ENCODE results near the gene TECPR2. TPM values are rescaled to one million over a fixed set of nuclear protein-coding genes. Genes with fewer than 3 reads are reported as not detected.
"Not testable (repeated sequence)": the region's sequence is repeated elsewhere in the genome, so short reads cannot be mapped to it uniquely, and the experiment has no call there.

The TECPR2 gene
- total RNA-seq, 3 donors from 2014 or later: 5.5 to 6.7 (median 5.6) TPM

GRCh38 chr14:102321456-102322422 lies 41.0 kb upstream of the TECPR2 start:
- ATAC-seq (no peak), DNase-seq (no peak)
- Mint-ChIP-seq H3K4me1 (ENCODE audit: low read depth) (peaks cover 30% of the 10 kb centered on the region), H3K4me3 (peak overlapping the region; percentile 53), H3K36me3 (ENCODE audit: insufficient read depth) (peaks cover 4% of the 10 kb centered on the region), H3K9me3 (no peaks in the 10 kb centered on the region), H3K27me3 (ENCODE audit: low read depth) (no peaks in the 10 kb centered on the region)

- no peaks in the 10 kb centered on the region for H3K27me3 Mint-ChIP-seq (ENCODE audit: low read depth)
- ATAC-seq (no peak), DNase-seq (no peak)
- H3K4me3 Mint-ChIP-seq: no peak overlapping the region
- H3K4me1 Mint-ChIP-seq (ENCODE audit: low read depth): peaks cover 18% of the 10 kb centered on the region
- no peaks in the 10 kb centered on the region for H3K9me3 Mint-ChIP-seq
- H3K36me3 Mint-ChIP-seq (ENCODE audit: insufficient read depth): peaks cover 4% of the 10 kb centered on the region
Observed at GRCh38 chr14:102323102-102323501, 39.6 kb upstream of the TECPR2 start.

- DNase-seq (no peak), ATAC-seq (no peak)
- Mint-ChIP-seq H3K4me3 (no peak overlapping the region), H3K27me3 (ENCODE audit: low read depth) (no peaks in the 10 kb centered on the region), H3K36me3 (ENCODE audit: insufficient read depth) (peaks cover 8% of the 10 kb centered on the region), H3K9me3 (no peaks in the 10 kb centered on the region), H3K4me1 (ENCODE audit: low read depth) (peaks cover 8% of the 10 kb centered on the region)
Observed at GRCh38 chr14:102325791-102326345, 36.9 kb upstream of the TECPR2 start.

GRCh38 chr14:102326583-102326982 lies 36.2 kb upstream of the TECPR2 start:
- Mint-ChIP-seq H3K4me3 (no peak overlapping the region), H3K4me1 (ENCODE audit: low read depth) (peaks cover 8% of the 10 kb centered on the region), H3K36me3 (ENCODE audit: insufficient read depth) (peaks cover 9% of the 10 kb centered on the region), H3K9me3 (no peaks in the 10 kb centered on the region), H3K27me3 (ENCODE audit: low read depth) (no peaks in the 10 kb centered on the region)
- ATAC-seq (no peak), DNase-seq (no peak)

- not testable (repeated sequence) for H3K4me3 Mint-ChIP-seq; H3K9me3 Mint-ChIP-seq; ATAC-seq; H3K4me1 Mint-ChIP-seq (ENCODE audit: low read depth); DNase-seq; H3K27me3 Mint-ChIP-seq (ENCODE audit: low read depth)
- H3K36me3 Mint-ChIP-seq (ENCODE audit: insufficient read depth): peaks cover 18% of the 10 kb centered on the region
Observed at GRCh38 chr14:102329381-102329780, 33.4 kb upstream of the TECPR2 start.

GRCh38 chr14:102330806-102331205 lies 31.9 kb upstream of the TECPR2 start:
- H3K27me3 Mint-ChIP-seq (ENCODE audit: low read depth): no peaks in the 10 kb centered on the region

GRCh38 chr14:102333390-102333789 lies 29.4 kb upstream of the TECPR2 start:
- H3K36me3 Mint-ChIP-seq (ENCODE audit: insufficient read depth): peaks cover 24% of the 10 kb centered on the region
- no peaks in the 10 kb centered on the region for H3K9me3 Mint-ChIP-seq
- no peaks in the 10 kb centered on the region for H3K27me3 Mint-ChIP-seq (ENCODE audit: low read depth)
- DNase-seq (no peak), ATAC-seq (no peak)
- no peak overlapping the region for H3K4me3 Mint-ChIP-seq
- H3K4me1 Mint-ChIP-seq (ENCODE audit: low read depth): peaks cover 3% of the 10 kb centered on the region

More at GRCh38 chr14:102330806-102331205, 31.9 kb upstream of the TECPR2 start:
- Mint-ChIP-seq H3K4me1 (ENCODE audit: low read depth) (peaks cover 3% of the 10 kb centered on the region), H3K9me3 (no peaks in the 10 kb centered on the region), H3K4me3 (no peak overlapping the region), H3K36me3 (ENCODE audit: insufficient read depth) (peaks cover 22% of the 10 kb centered on the region)
- no peak for DNase-seq
- ATAC-seq: no peak

- peaks cover 2% of the 10 kb centered on the region for H3K4me1 Mint-ChIP-seq (ENCODE audit: low read depth)
- H3K27me3 Mint-ChIP-seq (ENCODE audit: low read depth): no peaks in the 10 kb centered on the region
- no peak for ATAC-seq
- no peak for DNase-seq
- no peak overlapping the region for H3K4me3 Mint-ChIP-seq
- peaks cover 24% of the 10 kb centered on the region for H3K36me3 Mint-ChIP-seq (ENCODE audit: insufficient read depth)
- H3K9me3 Mint-ChIP-seq: no peaks in the 10 kb centered on the region
Observed at GRCh38 chr14:102333795-102334705, 28.7 kb upstream of the TECPR2 start.

GRCh38 chr14:102335163-102335562 lies 27.6 kb upstream of the TECPR2 start:
- Mint-ChIP-seq H3K9me3 (no peaks in the 10 kb centered on the region), H3K4me3 (no peak overlapping the region), H3K27me3 (ENCODE audit: low read depth) (no peaks in the 10 kb centered on the region), H3K36me3 (ENCODE audit: insufficient read depth) (peaks cover 24% of the 10 kb centered on the region), H3K4me1 (ENCODE audit: low read depth) (peaks cover 2% of the 10 kb centered on the region)
- ATAC-seq (no peak), DNase-seq (no peak)

- no peak overlapping the region for H3K4me3 Mint-ChIP-seq
- H3K4me1 Mint-ChIP-seq (ENCODE audit: low read depth): peaks cover 2% of the 10 kb centered on the region
- no peak for ATAC-seq
- peaks cover 22% of the 10 kb centered on the region for H3K36me3 Mint-ChIP-seq (ENCODE audit: insufficient read depth)
- no peaks in the 10 kb centered on the region for H3K27me3 Mint-ChIP-seq (ENCODE audit: low read depth)
- no peak for DNase-seq
- H3K9me3 Mint-ChIP-seq: no peaks in the 10 kb centered on the region
Observed at GRCh38 chr14:102338724-102339123, 24.0 kb upstream of the TECPR2 start.

GRCh38 chr14:102341566-102341965 lies 21.2 kb upstream of the TECPR2 start:
- Mint-ChIP-seq H3K4me3 (no peak overlapping the region), H3K36me3 (ENCODE audit: insufficient read depth) (peaks cover 21% of the 10 kb centered on the region), H3K9me3 (no peaks in the 10 kb centered on the region), H3K27me3 (ENCODE audit: low read depth) (no peaks in the 10 kb centered on the region), H3K4me1 (ENCODE audit: low read depth) (no peaks in the 10 kb centered on the region)
- DNase-seq (no peak), ATAC-seq (no peak)

GRCh38 chr14:102342238-102342637 lies 20.5 kb upstream of the TECPR2 start:
- no peaks in the 10 kb centered on the region for H3K4me1 Mint-ChIP-seq (ENCODE audit: low read depth)
- no peak for ATAC-seq
- H3K27me3 Mint-ChIP-seq (ENCODE audit: low read depth): no peaks in the 10 kb centered on the region

GRCh38 chr14:102344084-102344483 lies 18.7 kb upstream of the TECPR2 start:
- no peak for DNase-seq
- peaks cover 20% of the 10 kb centered on the region for H3K36me3 Mint-ChIP-seq (ENCODE audit: insufficient read depth)
- H3K4me1 Mint-ChIP-seq (ENCODE audit: low read depth): no peaks in the 10 kb centered on the region
- no peaks in the 10 kb centered on the region for H3K9me3 Mint-ChIP-seq
- H3K4me3 Mint-ChIP-seq: no peak overlapping the region
- no peak for ATAC-seq
- H3K27me3 Mint-ChIP-seq (ENCODE audit: low read depth): no peaks in the 10 kb centered on the region

More at GRCh38 chr14:102342238-102342637, 20.5 kb upstream of the TECPR2 start:
- no peak for DNase-seq
- H3K36me3 Mint-ChIP-seq (ENCODE audit: insufficient read depth): peaks cover 21% of the 10 kb centered on the region
- H3K9me3 Mint-ChIP-seq: no peaks in the 10 kb centered on the region
- H3K4me3 Mint-ChIP-seq: no peak overlapping the region

GRCh38 chr14:102344485-102344884 lies 18.3 kb upstream of the TECPR2 start:
- Mint-ChIP-seq H3K27me3 (ENCODE audit: low read depth) (no peaks in the 10 kb centered on the region), H3K9me3 (no peaks in the 10 kb centered on the region), H3K4me3 (no peak overlapping the region), H3K36me3 (ENCODE audit: insufficient read depth) (peaks cover 21% of the 10 kb centered on the region), H3K4me1 (ENCODE audit: low read depth) (no peaks in the 10 kb centered on the region)
- ATAC-seq (no peak), DNase-seq (no peak)
